K562 (cell line): ENCODE data around the gene SLC6A9. TPM values are rescaled to one million over a fixed set of nuclear protein-coding genes. Genes with fewer than 3 reads are reported as not detected.

Experiments used
- ARID2 ChIP-seq: fragments of 450-650 bp; IDR thresholded peaks from 2 replicates; pipeline ENCODE4 v1.6.1; 2017; ENCODE audit warnings: antibody characterized with exemption, mild to moderate bottlenecking
- CBFA2T3 ChIP-seq: fragments of 450-650 bp; IDR thresholded peaks from 2 replicates; pipeline ENCODE4 v1.6.1; 2017
- EGR1 ChIP-seq: fragments of 450-650 bp; conservative IDR thresholded peaks from 2 replicates; pipeline ENCODE4 v1.6.1; 2017; ENCODE audit warnings: mild to moderate bottlenecking
- HOXB6 ChIP-seq: fragments of 250-450 bp; sonication (Bioruptor Pico); IDR thresholded peaks from 2 replicates; pipeline ENCODE4 v1.5.1; 2022; ENCODE audit warnings: mild to moderate bottlenecking, borderline replicate concordance
- NELFE ChIP-seq: IDR thresholded peaks from 2 replicates; pipeline ENCODE4 v1.6.1; 2011; ENCODE audit warnings: mild to moderate bottlenecking; ENCODE audit not compliant: insufficient read depth, insufficient read length
- RHOXF2B ChIP-seq: fragments of 250-450 bp; sonication (Bioruptor Pico); conservative IDR thresholded peaks from 2 replicates; pipeline ENCODE4 v1.5.1; 2021
- SAFB2 ChIP-seq: fragments of 200-400 bp; formaldehyde crosslinking; IDR thresholded peaks from 2 replicates; pipeline ENCODE4 v1.6.1; 2018; ENCODE audit warnings: borderline replicate concordance, low read length, low read depth, moderate library complexity; ENCODE audit not compliant: severe bottlenecking
- SP2 ChIP-seq: IDR thresholded peaks from 2 replicates; pipeline ENCODE4 v1.6.1; 2011; ENCODE audit warnings: mild to moderate bottlenecking, low read depth, low read length, moderate library complexity; ENCODE audit not compliant: poor library complexity, severe bottlenecking; ENCODE audit errors: extremely low read depth
- THRAP3 ChIP-seq: fragments of 450-650 bp; IDR thresholded peaks from 2 replicates; pipeline ENCODE4 v1.6.1; 2016; ENCODE audit warnings: mild to moderate bottlenecking, inconsistent platforms, borderline replicate concordance
- U2AF2 ChIP-seq: fragments of 200-400 bp; formaldehyde crosslinking; optimal IDR thresholded peaks from 2 replicates; pipeline ENCODE3; 2017; ENCODE audit warnings: low read depth, mild to moderate bottlenecking, low read length
- ZNF146 ChIP-seq: IDR thresholded peaks from one replicate; pipeline ENCODE4 v1.6.1; 2018; ENCODE audit warnings: missing compliant biosample characterization; ENCODE audit not compliant: unreplicated experiment
- ZNF561 ChIP-seq: fragments of 450-650 bp; formaldehyde crosslinking; conservative IDR thresholded peaks from 2 replicates; pipeline ENCODE4 v1.4.0; 2020; ENCODE audit warnings: mild to moderate bottlenecking, moderate library complexity
- polyA plus RNA-seq, 8 experiments: library from polyadenylated mRNA; depleted of rRNA in 4 of 8; stranded (reverse) in 5 of 8; unstranded in 3 of 8; fragments of >200 nt; fragmentation: Nextera tagmentation in 2 of 8; fragmentation: Illumina TruSeq in 1 of 8; extraction: Ambion mirVana in 2 of 8; extraction: Trizol in 1 of 8; gene quantifications; 2 replicates each; pipeline versions ENCODE4 v1.2.1 to v1.2.3, GENCODE V29; 2011 to 2014; ENCODE audit warnings: inconsistent platforms in 1 of 8, missing spikeins in 1 of 8
- total RNA-seq, 7 experiments: library from RNA; depleted of rRNA in 6 of 7; stranded (reverse); fragments of >200 nt in 6 of 7; fragmentation: Illumina TruSeq in 2 of 7; extraction: Trizol in 2 of 7; gene quantifications; 2 replicates each; pipeline versions ENCODE4 v1.2.1 to v1.2.3, GENCODE V29; 2011 to 2021; ENCODE audit warnings: low replicate concordance in 1 of 7
- TF ChIP-seq, protein P1 (sequence below): fragments of 250-450 bp; sonication (Bioruptor Pico); IDR thresholded peaks from 2 replicates; pipeline ENCODE4 v1.5.0; 2021
- TF ChIP-seq, protein P2 (sequence below): sonication (generic); formaldehyde crosslinking; IDR thresholded peaks from 2 replicates; pipeline ENCODE4 v1.8.0; 2022; ENCODE audit warnings: mild to moderate bottlenecking, missing genetic modification reagents
- TF ChIP-seq, protein P3 (sequence below): fragments of 450-650 bp; IDR thresholded peaks from 2 replicates; pipeline ENCODE4 v1.6.1; 2017; ENCODE audit warnings: antibody characterized with exemption, mild to moderate bottlenecking
- TF ChIP-seq, protein P4 (sequence below): fragments of 450-650 bp; IDR thresholded peaks from 2 replicates; pipeline ENCODE4 v1.6.1; 2016; ENCODE audit warnings: borderline replicate concordance
- TF ChIP-seq, protein P5 (sequence below): sonication (generic); formaldehyde crosslinking; IDR thresholded peaks from 2 replicates; pipeline ENCODE4 v1.5.0; 2020; ENCODE audit warnings: missing genetic modification reagents

Gene SLC6A9
- total and polyA plus RNA-seq, 9 of the 15 experiments (the other 6 are each of a cell fraction or from before 2014, with no cell fraction given): 0.17 to 18.7 (median 2.9) TPM

DNA sequence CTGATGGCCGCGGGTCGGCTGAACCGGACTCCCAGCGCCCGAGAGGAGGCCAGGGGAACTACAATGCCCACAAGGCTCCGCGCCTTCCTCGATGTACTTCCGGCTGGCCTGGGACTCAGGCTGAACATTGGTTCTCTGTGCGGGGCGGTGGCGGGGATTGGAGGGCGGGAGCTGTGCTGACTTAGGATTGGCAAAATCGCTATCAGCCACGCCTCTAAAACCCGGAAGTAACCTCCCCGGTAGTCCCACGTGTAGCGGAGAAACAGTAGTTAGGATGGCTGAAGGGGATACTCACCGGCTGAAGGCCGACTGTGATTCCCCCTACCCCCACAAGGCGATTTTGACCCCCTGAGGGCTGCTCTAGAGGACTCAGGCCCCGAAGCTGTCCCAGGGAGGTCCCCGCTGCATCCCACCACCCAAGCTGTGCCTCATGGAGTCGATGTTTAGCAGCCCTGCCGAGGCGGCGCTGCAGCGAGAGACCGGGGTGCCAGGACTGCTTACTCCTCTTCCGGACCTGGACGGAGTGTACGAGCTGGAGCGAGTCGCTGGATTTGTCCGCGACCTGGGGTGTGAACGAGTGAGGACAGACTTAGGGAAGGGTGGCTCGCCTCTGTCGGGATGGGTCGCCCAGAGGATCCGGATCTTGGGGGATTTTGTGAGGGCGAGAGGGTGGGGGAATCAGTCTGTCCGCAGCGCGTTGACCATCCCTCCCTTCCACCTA is 61.4 kb downstream of the SLC6A9 start, which contains the start of gene DPH2 (continued):
- TF ChIP-seq ZNF146 (CRISPR knock-in tag) (no peak), SP2 (peak; percentile 69), HOXB6 (CRISPR knock-in tag) (no peak), THRAP3 (no peak), CBFA2T3 (no peak), ZNF561 (CRISPR knock-in tag) (no peak; the same call in 1 of the 2 replicates), EGR1 (no peak), NELFE (no peak), RHOXF2B (CRISPR knock-in tag) (no peak), ARID2 (no peak), SAFB2 (no peak), U2AF2 (no peak)
- TF ChIP-seq, protein P1, sequence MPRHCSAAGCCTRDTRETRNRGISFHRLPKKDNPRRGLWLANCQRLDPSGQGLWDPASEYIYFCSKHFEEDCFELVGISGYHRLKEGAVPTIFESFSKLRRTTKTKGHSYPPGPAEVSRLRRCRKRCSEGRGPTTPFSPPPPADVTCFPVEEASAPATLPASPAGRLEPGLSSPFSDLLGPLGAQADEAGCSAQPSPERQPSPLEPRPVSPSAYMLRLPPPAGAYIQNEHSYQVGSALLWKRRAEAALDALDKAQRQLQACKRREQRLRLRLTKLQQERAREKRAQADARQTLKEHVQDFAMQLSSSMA (CRISPR knock-in tag): no peak
- TF ChIP-seq, protein P2, sequence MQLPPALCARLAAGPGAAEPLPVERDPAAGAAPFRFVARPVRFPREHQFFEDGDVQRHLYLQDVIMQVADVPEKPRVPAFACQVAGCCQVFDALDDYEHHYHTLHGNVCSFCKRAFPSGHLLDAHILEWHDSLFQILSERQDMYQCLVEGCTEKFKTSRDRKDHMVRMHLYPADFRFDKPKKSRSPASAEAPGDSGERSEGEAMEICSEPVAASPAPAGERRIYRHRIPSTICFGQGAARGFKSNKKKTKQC (CRISPR knock-in tag): no peak; the same call in 1 of the 2 replicates
- TF ChIP-seq, protein P3, sequence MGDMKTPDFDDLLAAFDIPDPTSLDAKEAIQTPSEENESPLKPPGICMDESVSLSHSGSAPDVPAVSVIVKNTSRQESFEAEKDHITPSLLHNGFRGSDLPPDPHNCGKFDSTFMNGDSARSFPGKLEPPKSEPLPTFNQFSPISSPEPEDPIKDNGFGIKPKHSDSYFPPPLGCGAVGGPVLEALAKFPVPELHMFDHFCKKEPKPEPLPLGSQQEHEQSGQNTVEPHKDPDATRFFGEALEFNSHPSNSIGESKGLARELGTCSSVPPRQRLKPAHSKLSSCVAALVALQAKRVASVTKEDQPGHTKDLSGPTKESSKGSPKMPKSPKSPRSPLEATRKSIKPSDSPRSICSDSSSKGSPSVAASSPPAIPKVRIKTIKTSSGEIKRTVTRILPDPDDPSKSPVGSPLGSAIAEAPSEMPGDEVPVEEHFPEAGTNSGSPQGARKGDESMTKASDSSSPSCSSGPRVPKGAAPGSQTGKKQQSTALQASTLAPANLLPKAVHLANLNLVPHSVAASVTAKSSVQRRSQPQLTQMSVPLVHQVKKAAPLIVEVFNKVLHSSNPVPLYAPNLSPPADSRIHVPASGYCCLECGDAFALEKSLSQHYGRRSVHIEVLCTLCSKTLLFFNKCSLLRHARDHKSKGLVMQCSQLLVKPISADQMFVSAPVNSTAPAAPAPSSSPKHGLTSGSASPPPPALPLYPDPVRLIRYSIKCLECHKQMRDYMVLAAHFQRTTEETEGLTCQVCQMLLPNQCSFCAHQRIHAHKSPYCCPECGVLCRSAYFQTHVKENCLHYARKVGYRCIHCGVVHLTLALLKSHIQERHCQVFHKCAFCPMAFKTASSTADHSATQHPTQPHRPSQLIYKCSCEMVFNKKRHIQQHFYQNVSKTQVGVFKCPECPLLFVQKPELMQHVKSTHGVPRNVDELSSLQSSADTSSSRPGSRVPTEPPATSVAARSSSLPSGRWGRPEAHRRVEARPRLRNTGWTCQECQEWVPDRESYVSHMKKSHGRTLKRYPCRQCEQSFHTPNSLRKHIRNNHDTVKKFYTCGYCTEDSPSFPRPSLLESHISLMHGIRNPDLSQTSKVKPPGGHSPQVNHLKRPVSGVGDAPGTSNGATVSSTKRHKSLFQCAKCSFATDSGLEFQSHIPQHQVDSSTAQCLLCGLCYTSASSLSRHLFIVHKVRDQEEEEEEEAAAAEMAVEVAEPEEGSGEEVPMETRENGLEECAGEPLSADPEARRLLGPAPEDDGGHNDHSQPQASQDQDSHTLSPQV: no peak
- TF ChIP-seq, protein P4, sequence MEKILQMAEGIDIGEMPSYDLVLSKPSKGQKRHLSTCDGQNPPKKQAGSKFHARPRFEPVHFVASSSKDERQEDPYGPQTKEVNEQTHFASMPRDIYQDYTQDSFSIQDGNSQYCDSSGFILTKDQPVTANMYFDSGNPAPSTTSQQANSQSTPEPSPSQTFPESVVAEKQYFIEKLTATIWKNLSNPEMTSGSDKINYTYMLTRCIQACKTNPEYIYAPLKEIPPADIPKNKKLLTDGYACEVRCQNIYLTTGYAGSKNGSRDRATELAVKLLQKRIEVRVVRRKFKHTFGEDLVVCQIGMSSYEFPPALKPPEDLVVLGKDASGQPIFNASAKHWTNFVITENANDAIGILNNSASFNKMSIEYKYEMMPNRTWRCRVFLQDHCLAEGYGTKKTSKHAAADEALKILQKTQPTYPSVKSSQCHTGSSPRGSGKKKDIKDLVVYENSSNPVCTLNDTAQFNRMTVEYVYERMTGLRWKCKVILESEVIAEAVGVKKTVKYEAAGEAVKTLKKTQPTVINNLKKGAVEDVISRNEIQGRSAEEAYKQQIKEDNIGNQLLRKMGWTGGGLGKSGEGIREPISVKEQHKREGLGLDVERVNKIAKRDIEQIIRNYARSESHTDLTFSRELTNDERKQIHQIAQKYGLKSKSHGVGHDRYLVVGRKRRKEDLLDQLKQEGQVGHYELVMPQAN: peak; percentile 100
- TF ChIP-seq, protein P5, sequence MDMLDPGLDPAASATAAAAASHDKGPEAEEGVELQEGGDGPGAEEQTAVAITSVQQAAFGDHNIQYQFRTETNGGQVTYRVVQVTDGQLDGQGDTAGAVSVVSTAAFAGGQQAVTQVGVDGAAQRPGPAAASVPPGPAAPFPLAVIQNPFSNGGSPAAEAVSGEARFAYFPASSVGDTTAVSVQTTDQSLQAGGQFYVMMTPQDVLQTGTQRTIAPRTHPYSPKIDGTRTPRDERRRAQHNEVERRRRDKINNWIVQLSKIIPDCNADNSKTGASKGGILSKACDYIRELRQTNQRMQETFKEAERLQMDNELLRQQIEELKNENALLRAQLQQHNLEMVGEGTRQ: peak; percentile 71
